ENCODE results near the gene LRBA.

The LRBA gene

GRCh38 chr4:150491132-150492049 lies 523.7 kb downstream of the LRBA start:
- Histone ChIP-seq H3K9me3 (ENCODE audit: control extremely low read depth in 1 of 5, control insufficient read depth in 4 of 5, insufficient read depth in 2 of 5, low read depth in 1 of 5, low read length in 4 of 5) (no peaks in the 10 kb centered on the region), H3K27me3 (replicated peaks in 2 of 5; ENCODE audit: control insufficient read depth in 4 of 5, insufficient read depth in 5 of 5, low read length in 4 of 5) (no peaks in the 10 kb centered on the region), H3K36me3 (ENCODE audit: control insufficient read depth in 4 of 4, insufficient read depth in 4 of 4, low read length in 3 of 4) (peaks cover 0 to 5% (median 0%) of the 10 kb centered on the region in 4 experiments), H3K27ac (ENCODE audit: insufficient read depth in 1 of 2, low read depth in 1 of 2, low read length in 2 of 2, poor library complexity in 1 of 2, severe bottlenecking in 2 of 2) (no peak overlapping the region), H3K4me3 (ENCODE audit: control insufficient read depth in 1 of 7, extremely low read depth in 1 of 7, insufficient read depth in 4 of 7, low read depth in 2 of 7, low read length in 6 of 7) (no peak overlapping the region), H3K4me1 (ENCODE audit: control extremely low read depth in 1 of 4, control insufficient read depth in 4 of 4, insufficient read depth in 4 of 4, low read length in 3 of 4) (no peaks in the 10 kb centered on the region)
- ChIA-PET POLR2A (no interaction called here), CTCF (interaction anchor here (0.5 to 0.9 kb wide), 2 partner anchors 16 to 257 kb away, joined by 3 read pairs; no protein-coding TSS in a partner anchor)
- 100% methylated on average over 1 of the region's 3 CpGs for WGBS (ENCODE audit: insufficient coverage)
- no peak for DNase-seq

- no CpG with 5 or more reads among the region's 4 CpGs for WGBS (ENCODE audit: insufficient coverage)
- ChIA-PET CTCF (no interaction called here), POLR2A (no interaction called here)
- H3K27me3 ChIP-seq (replicated peaks in 2 of 5; ENCODE audit: control insufficient read depth in 4 of 5, insufficient read depth in 5 of 5, low read length in 4 of 5), result no peaks in the 10 kb centered on the region
- peaks cover 0 to 5% (median 0%) of the 10 kb centered on the region in 5 experiments for H3K9me3 ChIP-seq (ENCODE audit: control extremely low read depth in 1 of 5, control insufficient read depth in 4 of 5, insufficient read depth in 2 of 5, low read depth in 1 of 5, low read length in 4 of 5)
- no peak overlapping the region for H3K27ac ChIP-seq (ENCODE audit: insufficient read depth in 1 of 2, low read depth in 1 of 2, low read length in 2 of 2, poor library complexity in 1 of 2, severe bottlenecking in 2 of 2)
- H3K36me3 ChIP-seq (ENCODE audit: control insufficient read depth in 4 of 4, insufficient read depth in 4 of 4, low read length in 3 of 4), result peaks cover 3 to 36% (median 9%) of the 10 kb centered on the region in 4 experiments
- no peak overlapping the region for H3K4me3 ChIP-seq (ENCODE audit: control insufficient read depth in 1 of 7, extremely low read depth in 1 of 7, insufficient read depth in 4 of 7, low read depth in 2 of 7, low read length in 6 of 7)
- H3K4me1 ChIP-seq (ENCODE audit: control extremely low read depth in 1 of 4, control insufficient read depth in 4 of 4, insufficient read depth in 4 of 4, low read length in 3 of 4), result no peaks in the 10 kb centered on the region
- DNase-seq, result peak in 2 of 3 donors; percentile 38 to 71
Observed at GRCh38 chr4:150482581-150482980, 532.5 kb downstream of the LRBA start.

GRCh38 chr4:150479657-150480056 lies 535.4 kb downstream of the LRBA start:
- POLR2A ChIA-PET, result no interaction called here
- WGBS (ENCODE audit: insufficient coverage), result 100% methylated on average over 1 of the region's 3 CpGs
- H3K4me3 ChIP-seq (ENCODE audit: control insufficient read depth in 1 of 7, extremely low read depth in 1 of 7, insufficient read depth in 4 of 7, low read depth in 2 of 7, low read length in 6 of 7), result no peak overlapping the region
- H3K4me1 ChIP-seq (ENCODE audit: control extremely low read depth in 1 of 4, control insufficient read depth in 4 of 4, insufficient read depth in 4 of 4, low read length in 3 of 4), result no peaks in the 10 kb centered on the region
- H3K36me3 ChIP-seq (ENCODE audit: control insufficient read depth in 4 of 4, insufficient read depth in 4 of 4, low read length in 3 of 4), result peaks cover 3 to 43% (median 6%) of the 10 kb centered on the region in 4 experiments
- CTCF ChIA-PET, result interaction anchor here (1.4 kb wide), 1 partner anchor 10 kb away, joined by 5 read pairs; no protein-coding TSS in a partner anchor
- H3K27me3 ChIP-seq (replicated peaks in 2 of 5; ENCODE audit: control insufficient read depth in 4 of 5, insufficient read depth in 5 of 5, low read length in 4 of 5), result no peaks in the 10 kb centered on the region
- H3K9me3 ChIP-seq (ENCODE audit: control extremely low read depth in 1 of 5, control insufficient read depth in 4 of 5, insufficient read depth in 2 of 5, low read depth in 1 of 5, low read length in 4 of 5), result peaks cover 0 to 5% (median 0%) of the 10 kb centered on the region in 5 experiments
- H3K27ac ChIP-seq (ENCODE audit: insufficient read depth in 1 of 2, low read depth in 1 of 2, low read length in 2 of 2, poor library complexity in 1 of 2, severe bottlenecking in 2 of 2), result no peak overlapping the region
- no peak for DNase-seq

GRCh38 chr4:150477869-150478268 lies 537.2 kb downstream of the LRBA start:
- ChIA-PET CTCF (no interaction called here), POLR2A (no interaction called here)
- WGBS (ENCODE audit: insufficient coverage), result 100% methylated on average over 1 of the region's 1 CpG
- H3K27me3 ChIP-seq (replicated peaks in 2 of 5; ENCODE audit: control insufficient read depth in 4 of 5, insufficient read depth in 5 of 5, low read length in 4 of 5), result no peaks in the 10 kb centered on the region
- H3K4me3 ChIP-seq (ENCODE audit: control insufficient read depth in 1 of 7, extremely low read depth in 1 of 7, insufficient read depth in 4 of 7, low read depth in 2 of 7, low read length in 6 of 7), result no peak overlapping the region
- peaks cover 0 to 5% (median 0%) of the 10 kb centered on the region in 5 experiments for H3K9me3 ChIP-seq (ENCODE audit: control extremely low read depth in 1 of 5, control insufficient read depth in 4 of 5, insufficient read depth in 2 of 5, low read depth in 1 of 5, low read length in 4 of 5)
- peaks cover 3 to 51% (median 7%) of the 10 kb centered on the region in 4 experiments for H3K36me3 ChIP-seq (ENCODE audit: control insufficient read depth in 4 of 4, insufficient read depth in 4 of 4, low read length in 3 of 4)
- H3K4me1 ChIP-seq (ENCODE audit: control extremely low read depth in 1 of 4, control insufficient read depth in 4 of 4, insufficient read depth in 4 of 4, low read length in 3 of 4), result no peaks in the 10 kb centered on the region
- DNase-seq, result no peak
- H3K27ac ChIP-seq (ENCODE audit: insufficient read depth in 1 of 2, low read depth in 1 of 2, low read length in 2 of 2, poor library complexity in 1 of 2, severe bottlenecking in 2 of 2), result no peak overlapping the region

GRCh38 chr4:150476776-150477175 lies 538.3 kb downstream of the LRBA start:
- CTCF ChIA-PET, result no interaction called here
- H3K4me3 ChIP-seq (ENCODE audit: control insufficient read depth in 1 of 7, extremely low read depth in 1 of 7, insufficient read depth in 4 of 7, low read depth in 2 of 7, low read length in 6 of 7), result no peak overlapping the region

GRCh38 chr4:150475763-150476162 lies 539.3 kb downstream of the LRBA start:
- no peak for DNase-seq
- H3K9me3 ChIP-seq (ENCODE audit: control extremely low read depth in 1 of 5, control insufficient read depth in 4 of 5, insufficient read depth in 2 of 5, low read depth in 1 of 5, low read length in 4 of 5), result peaks cover 0 to 5% (median 0%) of the 10 kb centered on the region in 5 experiments
- WGBS (ENCODE audit: insufficient coverage), result no CpG with 5 or more reads among the region's 1 CpG
- H3K4me1 ChIP-seq (ENCODE audit: control extremely low read depth in 1 of 4, control insufficient read depth in 4 of 4, insufficient read depth in 4 of 4, low read length in 3 of 4), result no peaks in the 10 kb centered on the region
- H3K4me3 ChIP-seq (ENCODE audit: control insufficient read depth in 1 of 7, extremely low read depth in 1 of 7, insufficient read depth in 4 of 7, low read depth in 2 of 7, low read length in 6 of 7), result no peak overlapping the region
- ChIA-PET POLR2A (interaction anchor here (0.5 to 0.7 kb wide), 2 partner anchors 515 to 528 kb away, joined by 4 to 6 read pairs; no protein-coding TSS in a partner anchor), CTCF (interaction anchor here (1.0 kb wide), 1 partner anchor 15 kb away, joined by 3 read pairs; no protein-coding TSS in a partner anchor)
- peaks cover 0 to 41% (median 3%) of the 10 kb centered on the region in 4 experiments for H3K36me3 ChIP-seq (ENCODE audit: control insufficient read depth in 4 of 4, insufficient read depth in 4 of 4, low read length in 3 of 4)
- H3K27ac ChIP-seq (ENCODE audit: insufficient read depth in 1 of 2, low read depth in 1 of 2, low read length in 2 of 2, poor library complexity in 1 of 2, severe bottlenecking in 2 of 2), result no peak overlapping the region
- H3K27me3 ChIP-seq (replicated peaks in 2 of 5; ENCODE audit: control insufficient read depth in 4 of 5, insufficient read depth in 5 of 5, low read length in 4 of 5), result no peaks in the 10 kb centered on the region

More at GRCh38 chr4:150476776-150477175, 538.3 kb downstream of the LRBA start:
- Histone ChIP-seq H3K4me1 (ENCODE audit: control extremely low read depth in 1 of 4, control insufficient read depth in 4 of 4, insufficient read depth in 4 of 4, low read length in 3 of 4) (no peaks in the 10 kb centered on the region), H3K9me3 (ENCODE audit: control extremely low read depth in 1 of 5, control insufficient read depth in 4 of 5, insufficient read depth in 2 of 5, low read depth in 1 of 5, low read length in 4 of 5) (peaks cover 0 to 5% (median 0%) of the 10 kb centered on the region in 5 experiments), H3K27ac (ENCODE audit: insufficient read depth in 1 of 2, low read depth in 1 of 2, low read length in 2 of 2, poor library complexity in 1 of 2, severe bottlenecking in 2 of 2) (no peak overlapping the region), H3K27me3 (replicated peaks in 2 of 5; ENCODE audit: control insufficient read depth in 4 of 5, insufficient read depth in 5 of 5, low read length in 4 of 5) (no peaks in the 10 kb centered on the region), H3K36me3 (ENCODE audit: control insufficient read depth in 4 of 4, insufficient read depth in 4 of 4, low read length in 3 of 4) (peaks cover 3 to 46% (median 7%) of the 10 kb centered on the region in 4 experiments)
- 82% methylated on average over 1 of the region's 2 CpGs for WGBS (ENCODE audit: insufficient coverage)
- peak in 1 of 3 donors; percentile 6 for DNase-seq
- POLR2A ChIA-PET, result interaction anchor here (0.6 kb wide), 1 partner anchor 521 kb away, joined by 3 read pairs; no protein-coding TSS in a partner anchor

- 100% methylated on average over 2 of the region's 2 CpGs for WGBS (ENCODE audit: insufficient coverage)
- CTCF ChIA-PET, result no interaction called here
- no peaks in the 10 kb centered on the region for H3K27me3 ChIP-seq (replicated peaks in 2 of 5; ENCODE audit: control insufficient read depth in 4 of 5, insufficient read depth in 5 of 5, low read length in 4 of 5)
- POLR2A ChIA-PET, result no interaction called here
- no peak overlapping the region for H3K27ac ChIP-seq (ENCODE audit: insufficient read depth in 1 of 2, low read depth in 1 of 2, low read length in 2 of 2, poor library complexity in 1 of 2, severe bottlenecking in 2 of 2)
- no peak for DNase-seq
- H3K4me1 ChIP-seq (ENCODE audit: control extremely low read depth in 1 of 4, control insufficient read depth in 4 of 4, insufficient read depth in 4 of 4, low read length in 3 of 4), result no peaks in the 10 kb centered on the region
- peaks cover 0 to 24% (median 6%) of the 10 kb centered on the region in 4 experiments for H3K36me3 ChIP-seq (ENCODE audit: control insufficient read depth in 4 of 4, insufficient read depth in 4 of 4, low read length in 3 of 4)
- no peaks in the 10 kb centered on the region for H3K9me3 ChIP-seq (ENCODE audit: control extremely low read depth in 1 of 5, control insufficient read depth in 4 of 5, insufficient read depth in 2 of 5, low read depth in 1 of 5, low read length in 4 of 5)
- no peak overlapping the region for H3K4me3 ChIP-seq (ENCODE audit: control insufficient read depth in 1 of 7, extremely low read depth in 1 of 7, insufficient read depth in 4 of 7, low read depth in 2 of 7, low read length in 6 of 7)
Observed at GRCh38 chr4:150464523-150464922, 550.6 kb downstream of the LRBA start.

Data from common myeloid progenitor, CD34-positive (primary cell).